GM06990 (cell line): ENCODE data around the gene ANKRD44.

Experiments
- DNase-seq: peaks from one replicate; pipeline ENCODE4 v3.0.0-alpha.2; 2011; ENCODE audit not compliant: insufficient read length; ENCODE audit errors: extremely low read depth
- H3K27me3 ChIP-seq: replicated peaks from 2 replicates; pipeline ENCODE4 v1.6.0; 2011; ENCODE audit warnings: low read length; ENCODE audit not compliant: control insufficient read depth, insufficient read depth
- H3K36me3 ChIP-seq: 2 replicates; pipeline ENCODE4 v1.5.1; 2011; ENCODE audit warnings: low read length; ENCODE audit not compliant: control insufficient read depth, insufficient read depth
- H3K4me3 ChIP-seq: replicated peaks from 2 replicates; pipeline ENCODE4 v1.5.1; 2011; ENCODE audit warnings: low read depth, mild to moderate bottlenecking, control low read depth, low read length
- CTCF ChIP-seq: IDR thresholded peaks from 2 replicates; pipeline ENCODE4 v1.5.1; 2011; ENCODE audit warnings: low read length, control low read depth, mild to moderate bottlenecking, inconsistent platforms; ENCODE audit not compliant: insufficient read depth, poor library complexity, severe bottlenecking

ANKRD44 gene

GRCh38 chr2:197209246-197209645, 101.3 kb downstream of the ANKRD44 start:
- TF ChIP-seq CTCF = no peak
- DNase-seq = no peak
- Histone ChIP-seq H3K36me3 (peaks cover 1% of the 10 kb centered on the region), H3K27me3 (no peaks in the 10 kb centered on the region), H3K4me3 (peak overlapping the region; percentile 25)

- peaks cover 1% of the 10 kb centered on the region for H3K36me3 ChIP-seq
- TF ChIP-seq CTCF = no peak
- H3K27me3 ChIP-seq = no peaks in the 10 kb centered on the region
- peak overlapping the region; percentile 25; the same call in 1 of the 2 replicates for H3K4me3 ChIP-seq
- no peak for DNase-seq
These were observed 101.7 kb downstream of the ANKRD44 start for GRCh38 chr2:197208841-197209240.

- DNase-seq = no peak
- Histone ChIP-seq H3K36me3 (peaks cover 1% of the 10 kb centered on the region), H3K27me3 (no peaks in the 10 kb centered on the region), H3K4me3 (no peak overlapping the region)
- no peak for TF ChIP-seq CTCF
These were observed 102.6 kb downstream of the ANKRD44 start for GRCh38 chr2:197208024-197208423.

GRCh38 chr2:197207598-197207997, 103.0 kb downstream of the ANKRD44 start:
- Histone ChIP-seq H3K27me3 (no peaks in the 10 kb centered on the region), H3K4me3 (0 out of 2 replicates have a peak overlapping the region, but pooled peaks have one; percentile 14), H3K36me3 (peaks cover 1% of the 10 kb centered on the region)
- no peak for DNase-seq
- TF ChIP-seq CTCF = no peak

- H3K4me3 ChIP-seq = 0 out of 2 replicates have a peak overlapping the region, but pooled peaks have one; percentile 14
- no peak for DNase-seq
- TF ChIP-seq CTCF = no peak
- H3K36me3 ChIP-seq = peaks cover 1% of the 10 kb centered on the region
- no peaks in the 10 kb centered on the region for H3K27me3 ChIP-seq
These were observed 103.5 kb downstream of the ANKRD44 start for GRCh38 chr2:197207106-197207505.

DNA sequence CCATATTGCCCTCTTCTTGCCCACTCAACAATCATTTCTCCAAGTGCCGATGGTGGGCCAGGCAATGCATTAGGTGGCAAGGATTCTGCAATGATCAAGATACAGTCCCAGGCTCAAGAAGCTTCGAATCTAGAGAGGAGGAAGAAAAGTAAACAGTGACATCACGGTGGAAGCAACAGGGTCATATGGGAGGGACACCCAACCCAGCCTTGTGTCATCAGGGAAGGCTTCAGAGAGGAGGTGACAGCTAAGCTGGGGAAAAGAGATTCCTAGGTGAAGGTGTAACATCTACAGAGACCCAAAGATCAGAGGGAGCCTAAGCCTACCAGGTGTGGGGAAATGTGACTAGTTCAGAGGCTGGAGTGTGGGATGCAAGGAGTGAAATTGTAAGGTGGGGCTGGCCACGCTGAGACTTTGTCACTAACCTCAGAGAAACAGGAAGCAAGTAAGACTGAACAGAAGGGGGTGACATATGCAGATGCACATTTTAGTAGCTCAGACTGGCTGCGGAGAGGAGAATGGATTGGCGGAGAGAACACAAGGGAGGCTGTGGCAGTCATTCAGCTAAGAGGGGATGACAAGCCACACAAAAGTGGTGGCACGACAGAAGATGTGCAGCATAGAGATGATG, 104.9 kb downstream of the ANKRD44 start:
- H3K27me3 ChIP-seq = no peaks in the 10 kb centered on the region
- no peak for DNase-seq
- peaks cover 1% of the 10 kb centered on the region for H3K36me3 ChIP-seq
- peak; percentile 18 for TF ChIP-seq CTCF
- peak overlapping the region; percentile 29 for H3K4me3 ChIP-seq
